Ectodermal cell (in vitro differentiated cells): ENCODE measurements around the gene SPC24.
"Not testable (repeated sequence)": the region's sequence is repeated elsewhere in the genome, so short reads cannot be mapped to it uniquely, and the experiment has no call there.

Source experiments
- H3K27ac ChIP-seq: 2 replicates; pipeline ENCODE4 v1.7.0; 2013; ENCODE audit warnings: mild to moderate bottlenecking, low read depth, low read length; ENCODE audit not compliant: insufficient read depth, poor library complexity, severe bottlenecking
- H3K27me3 ChIP-seq: 2 replicates; pipeline ENCODE4 v1.7.0; 2013; ENCODE audit warnings: mild to moderate bottlenecking, low read length; ENCODE audit not compliant: insufficient read depth, control insufficient read depth, poor library complexity, severe bottlenecking
- H3K36me3 ChIP-seq: one replicate; pipeline ENCODE4 v1.7.0; 2013; ENCODE audit warnings: low read length; ENCODE audit not compliant: control insufficient read depth, insufficient read depth
- H3K4me1 ChIP-seq: one replicate; pipeline ENCODE4 v1.7.0; 2013; ENCODE audit warnings: low read length; ENCODE audit not compliant: control insufficient read depth, insufficient read depth
- H3K4me3 ChIP-seq: 2 replicates; pipeline ENCODE4 v1.7.0; 2013; ENCODE audit warnings: low read depth, low read length, control low read depth; ENCODE audit not compliant: insufficient read depth
- H3K9me3 ChIP-seq: 2 replicates; pipeline ENCODE4 v1.7.0; 2013; ENCODE audit warnings: mild to moderate bottlenecking, low read length, moderate library complexity; ENCODE audit not compliant: control insufficient read depth
- WGBS, 2 experiments: methylation state at CpG; one replicate each; pipeline ENCODE4 v1.1.7; 2013; ENCODE audit warnings: missing lambda C conversion rate in 2 of 2; 5-methylcytosine and 5-hydroxymethylcytosine counted together

The SPC24 gene

GRCh38 chr19:11142528-11143171 is 12.9 kb downstream of the SPC24 start:
- H3K36me3 ChIP-seq, result peaks cover 19% of the 10 kb centered on the region

GRCh38 chr19:11141937-11142527 is 13.6 kb downstream of the SPC24 start:
- peaks cover 23% of the 10 kb centered on the region for H3K4me1 ChIP-seq

More at GRCh38 chr19:11142528-11143171, 12.9 kb downstream of the SPC24 start:
- Histone ChIP-seq H3K4me3 (peak overlapping the region; percentile 13), H3K4me1 (peaks cover 23% of the 10 kb centered on the region), H3K27ac (peak overlapping the region; percentile 82), H3K27me3 (no peaks in the 10 kb centered on the region), H3K9me3 (no peaks in the 10 kb centered on the region)
- 19 to 35% methylated on average over 22 of the region's 22 CpGs for WGBS, 2 experiments

GRCh38 chr19:11140896-11141295 is 14.7 kb downstream of the SPC24 start:
- WGBS, 2 experiments, result 92% methylated on average over 9 of the region's 9 CpGs
- Histone ChIP-seq H3K4me3 (no peak overlapping the region), H3K9me3 (no peaks in the 10 kb centered on the region), H3K27ac (no peak overlapping the region), H3K27me3 (no peaks in the 10 kb centered on the region), H3K4me1 (peaks cover 23% of the 10 kb centered on the region), H3K36me3 (peaks cover 8% of the 10 kb centered on the region)

More at GRCh38 chr19:11141937-11142527, 13.6 kb downstream of the SPC24 start:
- H3K27me3 ChIP-seq, result no peaks in the 10 kb centered on the region
- WGBS, 2 experiments, result 82 to 86% methylated on average over 9 of the region's 9 CpGs
- H3K36me3 ChIP-seq, result peaks cover 13% of the 10 kb centered on the region
- no peaks in the 10 kb centered on the region for H3K9me3 ChIP-seq
- H3K4me3 ChIP-seq, result no peak overlapping the region
- no peak overlapping the region for H3K27ac ChIP-seq

GRCh38 chr19:11140023-11140538 is 15.5 kb downstream of the SPC24 start:
- WGBS, 2 experiments, result 94 to 95% methylated on average over 10 of the region's 10 CpGs
- peaks cover 23% of the 10 kb centered on the region for H3K4me1 ChIP-seq
- not testable (repeated sequence) for H3K27me3 ChIP-seq, H3K4me3 ChIP-seq, H3K36me3 ChIP-seq, H3K9me3 ChIP-seq, H3K27ac ChIP-seq

- Histone ChIP-seq H3K27me3 (no peaks in the 10 kb centered on the region), H3K36me3 (no peaks in the 10 kb centered on the region), H3K4me3 (no peak overlapping the region), H3K27ac (no peak overlapping the region), H3K4me1 (peaks cover 23% of the 10 kb centered on the region), H3K9me3 (no peaks in the 10 kb centered on the region)
- WGBS, 2 experiments, result 27 to 31% methylated on average over 13 of the region's 13 CpGs
These were observed 16.8 kb downstream of the SPC24 start for GRCh38 chr19:11138601-11139300.

- WGBS, 2 experiments, result 10 to 11% methylated on average over 28 of the region's 28 CpGs
- Histone ChIP-seq H3K36me3 (peaks cover 5% of the 10 kb centered on the region), H3K4me1 (peaks cover 16% of the 10 kb centered on the region), H3K9me3 (no peaks in the 10 kb centered on the region), H3K27ac (peak overlapping the region; percentile 33), H3K27me3 (no peaks in the 10 kb centered on the region), H3K4me3 (peak overlapping the region; percentile 8)
These were observed 17.8 kb downstream of the SPC24 start for GRCh38 chr19:11137542-11138384.

GRCh38 chr19:11136400-11137101 is 19.0 kb downstream of the SPC24 start:
- Histone ChIP-seq H3K4me3 (no peak overlapping the region), H3K4me1 (peaks cover 6% of the 10 kb centered on the region), H3K9me3 (no peaks in the 10 kb centered on the region), H3K27ac (no peak overlapping the region), H3K36me3 (peaks cover 15% of the 10 kb centered on the region), H3K27me3 (no peaks in the 10 kb centered on the region)
- WGBS, 2 experiments, result 88% methylated on average over 14 of the region's 14 CpGs

- no peak overlapping the region for H3K27ac ChIP-seq
- H3K4me3 ChIP-seq, result no peak overlapping the region
- H3K9me3 ChIP-seq, result no peaks in the 10 kb centered on the region
- no peaks in the 10 kb centered on the region for H3K4me1 ChIP-seq
- no peaks in the 10 kb centered on the region for H3K27me3 ChIP-seq
- WGBS, 2 experiments, result 82 to 83% methylated on average over 7 of the region's 7 CpGs
- H3K36me3 ChIP-seq, result peaks cover 46% of the 10 kb centered on the region
These were observed 24.1 kb downstream of the SPC24 start for GRCh38 chr19:11131471-11131870.

GRCh38 chr19:11130824-11131455 is 24.6 kb downstream of the SPC24 start:
- Histone ChIP-seq H3K27ac (no peak overlapping the region), H3K4me1 (no peaks in the 10 kb centered on the region), H3K27me3 (no peaks in the 10 kb centered on the region), H3K36me3 (peaks cover 48% of the 10 kb centered on the region), H3K4me3 (no peak overlapping the region), H3K9me3 (no peaks in the 10 kb centered on the region)
- 74 to 77% methylated on average over 19 of the region's 19 CpGs for WGBS, 2 experiments
